Activated CD4-positive, alpha-beta T cell treated with anti-CD3 and anti-CD28 coated beads for 36 hours (primary cell): ENCODE data around the gene SUSD4. TPM values are rescaled to one million over a fixed set of nuclear protein-coding genes. Genes with fewer than 3 reads are reported as not detected.

Source experiments
- ATAC-seq: fragments of 200-7000 bp; cut with Tn5 transposase; one replicate; pipeline ENCODE4 v1.10.0; 2021; ENCODE audit warnings: mild to moderate bottlenecking, moderate library complexity
- CTCF ChIA-PET: fragments of 350-600 bp; sonication (Branson Sonifier 250); formaldehyde crosslinking; loops from one replicate; lab custom pipeline; 2021; ENCODE audit warnings: antibody characterized with exemption; lab: Charles Lee
- POLR2A ChIA-PET: fragments of 350-600 bp; sonication (Branson Sonifier 250); formaldehyde crosslinking; loops from one replicate; lab custom pipeline; 2021; ENCODE audit warnings: antibody characterized with exemption, inconsistent platforms; lab: Charles Lee
- DNase-seq: peaks from one replicate; pipeline ENCODE4 v3.0.0-alpha.2; 2020
- H3K27ac Mint-ChIP-seq: one replicate; pipeline ENCODE4 v1.8.0; 2021; ENCODE audit warnings: mixed read lengths
- H3K27me3 Mint-ChIP-seq: one replicate; pipeline ENCODE4 v1.8.0; 2021; ENCODE audit warnings: mixed read lengths
- H3K36me3 Mint-ChIP-seq: one replicate; pipeline ENCODE4 v1.8.0; 2021; ENCODE audit warnings: low read depth, mixed read lengths
- H3K4me1 Mint-ChIP-seq: one replicate; pipeline ENCODE4 v1.8.0; 2021; ENCODE audit warnings: mixed read lengths
- H3K4me3 Mint-ChIP-seq: one replicate; pipeline ENCODE4 v1.8.0; 2021; ENCODE audit warnings: mild to moderate bottlenecking, moderate library complexity, mixed read lengths
- H3K9me3 Mint-ChIP-seq: one replicate; pipeline ENCODE4 v1.8.0; 2021; ENCODE audit warnings: low read depth, mixed read lengths
- intact Hi-C, 2 experiments: fragments of 100-400 bp; cut with DNase I in 1 of 2; cut with micrococcal nuclease in 1 of 2; formaldehyde crosslinking; loops; one replicate each; pipeline versions ENCODE4 v1.14.2 to v1.15.1; 2022 to 2024; cut with DNase I, micrococcal nuclease
- total RNA-seq, 2 experiments: library from RNA; stranded (reverse); gene quantifications; one replicate each; pipeline ENCODE4 v1.2.3, GENCODE V29; 2021

Gene SUSD4
- total RNA-seq, 2 experiments from 2014 or later = 1.9 to 2.2 TPM

GRCh38 chr1:223355699-223356098 lies 8.3 kb downstream of the SUSD4 start:
- CTCF ChIA-PET = interaction anchor here (0.6 to 0.7 kb wide), 3 partner anchors 24 to 813 kb away, joined by 3 to 5 read pairs (median 4); no protein-coding TSS in a partner anchor
- ATAC-seq (no peak), DNase-seq (no peak)
- H3K27ac Mint-ChIP-seq = no peak overlapping the region
- H3K9me3 Mint-ChIP-seq = no peaks in the 10 kb centered on the region
- intact Hi-C loops = no loop called here
- no peaks in the 10 kb centered on the region for H3K27me3 Mint-ChIP-seq
- H3K36me3 Mint-ChIP-seq = no peaks in the 10 kb centered on the region
- POLR2A ChIA-PET = interaction anchor here (0.6 kb wide), 1 partner anchor 221 kb away, joined by 4 read pairs; no protein-coding TSS in a partner anchor
- H3K4me1 Mint-ChIP-seq = peaks cover 3% of the 10 kb centered on the region
- no peak overlapping the region for H3K4me3 Mint-ChIP-seq

- no peak for DNase-seq
- Mint-ChIP-seq H3K9me3 (no peaks in the 10 kb centered on the region), H3K4me1 (no peaks in the 10 kb centered on the region), H3K27ac (no peak overlapping the region), H3K36me3 (no peaks in the 10 kb centered on the region), H3K27me3 (no peaks in the 10 kb centered on the region), H3K4me3 (no peak overlapping the region)
- intact Hi-C loops = no loop called here
- ChIA-PET CTCF (interaction anchor here (1.1 kb wide), 1 partner anchor 220 kb away, joined by 6 read pairs; no protein-coding TSS in a partner anchor), POLR2A (no interaction called here)
- no peak for ATAC-seq
These were observed 10.0 kb downstream of the SUSD4 start for GRCh38 chr1:223353939-223354338.

- POLR2A ChIA-PET = no interaction called here
- CTCF ChIA-PET = interaction anchor here (1.6 kb wide), 1 partner anchor 9 kb away, joined by 3 read pairs; no protein-coding TSS in a partner anchor
- Mint-ChIP-seq H3K4me1 (no peaks in the 10 kb centered on the region), H3K9me3 (no peaks in the 10 kb centered on the region), H3K27ac (no peak overlapping the region), H3K27me3 (no peaks in the 10 kb centered on the region), H3K4me3 (no peak overlapping the region), H3K36me3 (no peaks in the 10 kb centered on the region)
- no peak for ATAC-seq
- intact Hi-C loops = no loop called here
- no peak for DNase-seq
These were observed 11.0 kb downstream of the SUSD4 start for GRCh38 chr1:223352944-223353343.

- intact Hi-C loops = no loop called here
- ChIA-PET CTCF (interaction anchor here (1.1 kb wide), 2 partner anchors 29 to 207 kb away, joined by 3 to 4 read pairs; partner anchors contain the start of gene TLR5), POLR2A (no interaction called here)
- H3K36me3 Mint-ChIP-seq = no peaks in the 10 kb centered on the region
- H3K27me3 Mint-ChIP-seq = no peaks in the 10 kb centered on the region
- no peaks in the 10 kb centered on the region for H3K9me3 Mint-ChIP-seq
- no peak overlapping the region for H3K4me3 Mint-ChIP-seq
- no peak for ATAC-seq
- H3K27ac Mint-ChIP-seq = no peak overlapping the region
- DNase-seq = no peak
- no peaks in the 10 kb centered on the region for H3K4me1 Mint-ChIP-seq
These were observed 13.5 kb downstream of the SUSD4 start for GRCh38 chr1:223350361-223350908.

- no peaks in the 10 kb centered on the region for H3K9me3 Mint-ChIP-seq
- POLR2A ChIA-PET = no interaction called here
- H3K27me3 Mint-ChIP-seq = no peaks in the 10 kb centered on the region
- no peak overlapping the region for H3K4me3 Mint-ChIP-seq
- no peaks in the 10 kb centered on the region for H3K4me1 Mint-ChIP-seq
- intact Hi-C loops = no loop called here
- H3K27ac Mint-ChIP-seq = no peak overlapping the region
- DNase-seq = no peak
- H3K36me3 Mint-ChIP-seq = no peaks in the 10 kb centered on the region
- no peak for ATAC-seq
- CTCF ChIA-PET = interaction anchor here (0.5 to 1.4 kb wide), 3 partner anchors 9 to 360 kb away, joined by 3 read pairs; no protein-coding TSS in a partner anchor
These were observed 14.7 kb downstream of the SUSD4 start for GRCh38 chr1:223349241-223349640.

GRCh38 chr1:223348439-223348838 lies 15.5 kb downstream of the SUSD4 start:
- POLR2A ChIA-PET = no interaction called here
- no peak for ATAC-seq

GRCh38 chr1:223347583-223347982 lies 16.4 kb downstream of the SUSD4 start:
- no peaks in the 10 kb centered on the region for H3K36me3 Mint-ChIP-seq
- POLR2A ChIA-PET = no interaction called here
- no peaks in the 10 kb centered on the region for H3K27me3 Mint-ChIP-seq
- intact Hi-C loops = no loop called here
- H3K27ac Mint-ChIP-seq = no peak overlapping the region
- no peaks in the 10 kb centered on the region for H3K9me3 Mint-ChIP-seq
- no peaks in the 10 kb centered on the region for H3K4me1 Mint-ChIP-seq
- H3K4me3 Mint-ChIP-seq = no peak overlapping the region
- ATAC-seq (no peak), DNase-seq (no peak)
- CTCF ChIA-PET = interaction anchor here (1.7 kb wide), 1 partner anchor 16 kb away, joined by 5 read pairs; the partner anchor contains the start of gene SUSD4

More at GRCh38 chr1:223348439-223348838, 15.5 kb downstream of the SUSD4 start:
- no peaks in the 10 kb centered on the region for H3K36me3 Mint-ChIP-seq
- H3K9me3 Mint-ChIP-seq = no peaks in the 10 kb centered on the region
- no peaks in the 10 kb centered on the region for H3K4me1 Mint-ChIP-seq
- CTCF ChIA-PET = interaction anchor here (0.5 to 1.7 kb wide), 3 partner anchors 16 to 361 kb away, joined by 3 to 5 read pairs (median 3); partner anchors contain the start of gene SUSD4
- H3K27ac Mint-ChIP-seq = no peak overlapping the region
- H3K4me3 Mint-ChIP-seq = no peak overlapping the region
- intact Hi-C loops = no loop called here
- DNase-seq = no peak
- H3K27me3 Mint-ChIP-seq = no peaks in the 10 kb centered on the region

GRCh38 chr1:223346311-223346710 lies 17.7 kb downstream of the SUSD4 start:
- no peaks in the 10 kb centered on the region for H3K9me3 Mint-ChIP-seq
- DNase-seq = no peak
- H3K27me3 Mint-ChIP-seq = no peaks in the 10 kb centered on the region
- H3K36me3 Mint-ChIP-seq = no peaks in the 10 kb centered on the region
- CTCF ChIA-PET = no interaction called here
- intact Hi-C loops = no loop called here
- no peak overlapping the region for H3K27ac Mint-ChIP-seq
- no peak overlapping the region for H3K4me3 Mint-ChIP-seq
- POLR2A ChIA-PET = no interaction called here
- H3K4me1 Mint-ChIP-seq = no peaks in the 10 kb centered on the region
- no peak for ATAC-seq

GRCh38 chr1:223345720-223346119 lies 18.3 kb downstream of the SUSD4 start:
- no peaks in the 10 kb centered on the region for H3K36me3 Mint-ChIP-seq

GRCh38 chr1:223344491-223344890 lies 19.5 kb downstream of the SUSD4 start:
- no peak overlapping the region for H3K27ac Mint-ChIP-seq
- ChIA-PET POLR2A (no interaction called here), CTCF (interaction anchor here (1.2 kb wide), 1 partner anchor 220 kb away, joined by 4 read pairs; no protein-coding TSS in a partner anchor)
- H3K36me3 Mint-ChIP-seq = no peaks in the 10 kb centered on the region
- no peak overlapping the region for H3K4me3 Mint-ChIP-seq
- DNase-seq = no peak
- H3K9me3 Mint-ChIP-seq = no peaks in the 10 kb centered on the region
- intact Hi-C loops = no loop called here
- no peaks in the 10 kb centered on the region for H3K4me1 Mint-ChIP-seq
- H3K27me3 Mint-ChIP-seq = no peaks in the 10 kb centered on the region
- no peak for ATAC-seq

More at GRCh38 chr1:223345720-223346119, 18.3 kb downstream of the SUSD4 start:
- no peaks in the 10 kb centered on the region for H3K4me1 Mint-ChIP-seq
- ATAC-seq = no peak
- H3K27ac Mint-ChIP-seq = no peak overlapping the region
- no peak overlapping the region for H3K4me3 Mint-ChIP-seq
- H3K27me3 Mint-ChIP-seq = no peaks in the 10 kb centered on the region
- DNase-seq = no peak
- POLR2A ChIA-PET = no interaction called here
- H3K9me3 Mint-ChIP-seq = no peaks in the 10 kb centered on the region
- CTCF ChIA-PET = no interaction called here
- intact Hi-C loops = no loop called here

- Mint-ChIP-seq H3K4me3 (no peak overlapping the region), H3K36me3 (no peaks in the 10 kb centered on the region), H3K27me3 (no peaks in the 10 kb centered on the region), H3K27ac (no peak overlapping the region), H3K4me1 (no peaks in the 10 kb centered on the region), H3K9me3 (no peaks in the 10 kb centered on the region)
- no peak for DNase-seq
- ChIA-PET POLR2A (no interaction called here), CTCF (interaction anchor here (1.2 kb wide), 1 partner anchor 220 kb away, joined by 4 read pairs; no protein-coding TSS in a partner anchor)
- intact Hi-C loops = no loop called here
- ATAC-seq = no peak
These were observed 20.3 kb downstream of the SUSD4 start for GRCh38 chr1:223343692-223344091.

- Mint-ChIP-seq H3K9me3 (no peaks in the 10 kb centered on the region), H3K27ac (no peak overlapping the region), H3K4me1 (no peaks in the 10 kb centered on the region), H3K4me3 (no peak overlapping the region), H3K36me3 (no peaks in the 10 kb centered on the region), H3K27me3 (no peaks in the 10 kb centered on the region)
- intact Hi-C loops = no loop called here
- no peak for ATAC-seq
- CTCF ChIA-PET = no interaction called here
- POLR2A ChIA-PET = interaction anchor here (0.6 kb wide), 1 partner anchor 63 kb away, joined by 3 read pairs; no protein-coding TSS in a partner anchor
- no peak for DNase-seq
These were observed 22.9 kb downstream of the SUSD4 start for GRCh38 chr1:223341121-223341520.
